Right lobe of liver (tissue), 6 donors: Measurements from ENCODE around the gene RTN3. TPM values are rescaled to one million over a fixed set of nuclear protein-coding genes. Genes with fewer than 3 reads are reported as not detected.
"Not testable (repeated sequence)": the region's sequence is repeated elsewhere in the genome, so short reads cannot be mapped to it uniquely, and the experiment has no call there.

Experiments used
- ATAC-seq, 4 donors: fragments of 200-7000 bp; cut with Tn5 transposase; one replicate each; pipeline ENCODE4 v1.9.1; 2020; ENCODE audit warnings: mild to moderate bottlenecking in 4 of 4, moderate library complexity in 4 of 4
- DNase-seq, 3 donors: peaks; one replicate each; pipeline ENCODE4 v3.0.0-alpha.2; 2020
- H3K27ac ChIP-seq, 3 donors: fragments of 200-600 bp; one replicate each; pipeline ENCODE4 v1.8.0; 2022
- H3K27me3 ChIP-seq, 2 donors: fragments of 200-600 bp; one replicate each; pipeline ENCODE4 v1.8.0; 2022
- H3K36me3 ChIP-seq, 4 donors: fragments of 200-600 bp; sonication (generic) in 1 of 4; one replicate each; pipeline versions ENCODE4 v1.5.1 to v1.8.0; 2017 to 2022; ENCODE audit warnings: control low read depth in 1 of 4
- H3K4me1 ChIP-seq, 4 donors: fragments of 200-600 bp; sonication (generic) in 1 of 4; one replicate each; pipeline versions ENCODE4 v1.5.1 to v1.8.0; 2017 to 2022; ENCODE audit warnings: control low read depth in 1 of 4
- H3K4me3 ChIP-seq, 3 donors: fragments of 200-600 bp; one replicate each; pipeline ENCODE4 v1.8.0; 2022
- H3K9me3 ChIP-seq, 4 donors: fragments of 200-600 bp; sonication (generic) in 1 of 4; one replicate each; pipeline versions ENCODE4 v1.5.1 to v1.8.0; 2017 to 2022; ENCODE audit warnings: control low read depth in 1 of 4
- CTCF ChIP-seq, 4 donors: fragments of 200-600 bp in 3 of 4; fragments of 450-650 bp in 1 of 4; IDR thresholded peaks; one replicate each; pipeline versions ENCODE4 v1.5.1 to v1.8.0; 2016 to 2022; ENCODE audit warnings: antibody characterized with exemption in 4 of 4, mild to moderate bottlenecking in 2 of 4
- POLR2A ChIP-seq: fragments of 450-650 bp; IDR thresholded peaks from one replicate; pipeline ENCODE4 v1.6.1; 2017; ENCODE audit warnings: antibody characterized with exemption, mild to moderate bottlenecking
- WGBS: methylation state at CpG from one replicate; pipeline ENCODE4 v1.1.6; 2018; ENCODE audit warnings: low coverage, low lambda C conversion rate; ENCODE audit not compliant: insufficient coverage; ENCODE audit errors: missing lambda C conversion rate; 5-methylcytosine and 5-hydroxymethylcytosine counted together
- intact Hi-C, 2 donors: fragments of 100-400 bp; cut with DNase I; formaldehyde crosslinking; loops; one replicate each; pipeline versions ENCODE4 v1.11.2 to v1.14.1; 2022
- long read RNA-seq: library from polyadenylated mRNA; unstranded; transcript quantifications from one replicate; pipeline ENCODE4 v2.0.0, GENCODE V29; 2019
- total RNA-seq, 6 experiments: library from RNA; depleted of rRNA in 2 of 6; stranded (reverse); fragments of >200 nt in 2 of 6; fragmentation: NEBNext Ultra II Directional in 3 of 6; extraction: Animal tissue kit (Norgen Biotek cat#: 25700) in 3 of 6; gene quantifications; one replicate each; pipeline versions ENCODE4 v1.1.0 to v1.2.4, GENCODE V29; 2016 to 2023
- donor health status: DM: no; HTN: yes; CAD: no.
- donor health status: DM: no; HTN: no; CAD: no.
- donor health status: DM: no; HTN: no; CAD: no.
- donor health status: DM: no; HTN: yes; CAD: no.
- donor health status: DM: no; HTN: yes; CAD: no.

Gene RTN3
- total RNA-seq: 10 to 100 TPM; 47.3 to 70.5 (median 52.9) TPM
- long read RNA-seq, transcript RTN3-208 (7 exons, 2,532 nt): major isoform, 17 of 23 reads
- long read RNA-seq, partial matches to known transcripts: 4 of 23 reads
- long read RNA-seq, other reads (novel, unspliced or antisense): 2 of 23 reads

GRCh38 chr11:63681321-63682065 lies at the start of gene RTN3:
Gene RTN3 (plus strand): TSS chr11:63681500. CDS start chr11:63681637, 137 bp downstream.
- peak; percentile 94 to 97 (median 96) for ATAC-seq
- DNase-seq: peak; percentile 97 to 98 (median 98)
- no peaks in the 10 kb centered on the region for H3K36me3 ChIP-seq
- WGBS: 0% methylated on average over 39 of the region's 74 CpGs
- intact Hi-C loops: no loop called here
- H3K27ac ChIP-seq: peak within 1 kb of the TSS; percentile 73 to 88 (median 87)
- peak within 1 kb of the TSS; percentile 59 to 87 (median 74) for H3K4me3 ChIP-seq
- TF ChIP-seq CTCF (IDR thresholded peaks at IDR 0.05): peak in 3 of 4 donors; percentile 8 to 30 (median 12)
- TF ChIP-seq POLR2A: peak; percentile 98
- H3K4me1 ChIP-seq: peaks cover 0 to 14% (median 6%) of the 10 kb centered on the region in 4 donors
- no peaks in the 10 kb centered on the region for H3K9me3 ChIP-seq
- H3K27me3 ChIP-seq: no peaks in the 10 kb centered on the region

- Histone ChIP-seq H3K4me3 (no peak overlapping the region), H3K4me1 (peaks cover 0 to 8% (median 3%) of the 10 kb centered on the region in 4 donors), H3K9me3 (no peaks in the 10 kb centered on the region), H3K27ac (no peak overlapping the region), H3K27me3 (no peaks in the 10 kb centered on the region), H3K36me3 (peaks cover 3 to 32% (median 10%) of the 10 kb centered on the region in 4 donors)
- peak; percentile 80 to 87 (median 84) for ATAC-seq
- peak in 1 of 3 donors; percentile 37 for DNase-seq
- intact Hi-C loops: loop anchor here in 1 of 2 donors (10.0 kb wide), 1 partner anchor 161 kb away; no protein-coding TSS in a partner anchor
- 56% methylated on average over 9 of the region's 10 CpGs for WGBS
- peak; percentile 73 to 84 (median 80) for TF ChIP-seq CTCF (IDR thresholded peaks at IDR 0.05)
- no peak for TF ChIP-seq POLR2A
These were observed 45.4 kb upstream of the RTN3 start for GRCh38 chr11:63635762-63636465.

GRCh38 chr11:63638436-63638835 lies 42.9 kb upstream of the RTN3 start:
- 95% methylated on average over 4 of the region's 8 CpGs for WGBS
- not testable (repeated sequence) for DNase-seq, ATAC-seq, H3K27ac ChIP-seq, H3K9me3 ChIP-seq, H3K27me3 ChIP-seq, H3K4me3 ChIP-seq, H3K4me1 ChIP-seq
- peaks cover 0 to 28% (median 15%) of the 10 kb centered on the region in 4 donors for H3K36me3 ChIP-seq
- intact Hi-C loops: loop anchor here in 1 of 2 donors (10.0 kb wide), 1 partner anchor 164 kb away; no protein-coding TSS in a partner anchor

GRCh38 chr11:63639199-63639832 lies 42.0 kb upstream of the RTN3 start:
- Histone ChIP-seq H3K4me3 (no peak overlapping the region), H3K4me1 (peaks cover 0 to 5% (median 2%) of the 10 kb centered on the region in 4 donors), H3K27ac (no peak overlapping the region), H3K9me3 (no peaks in the 10 kb centered on the region), H3K36me3 (peaks cover 0 to 34% (median 18%) of the 10 kb centered on the region in 4 donors), H3K27me3 (no peaks in the 10 kb centered on the region)
- ATAC-seq: peak in 2 of 4 donors; percentile 11 to 36
- WGBS: 76% methylated on average over 3 of the region's 3 CpGs
- intact Hi-C loops: loop anchor here in 1 of 2 donors (10.0 kb wide), 1 partner anchor 165 kb away; no protein-coding TSS in a partner anchor
- no peak for DNase-seq
- no peak for TF ChIP-seq POLR2A
- TF ChIP-seq CTCF (IDR thresholded peaks at IDR 0.05): peak; percentile 31 to 41 (median 38)
